GM18511 (cell line): ENCODE measurements around the gene INKA1.
A peak's percentile ranks its signal among the peaks of the same experiment; 100 is the strongest.

Experiments
- ATAC-seq: cut with Tn5 transposase; IDR thresholded peaks from one replicate; pipeline ENCODE4 v1.9.1; 2021; ENCODE audit warnings: mild to moderate bottlenecking, moderate library complexity; ENCODE audit not compliant: unreplicated experiment

The INKA1 gene

DNA sequence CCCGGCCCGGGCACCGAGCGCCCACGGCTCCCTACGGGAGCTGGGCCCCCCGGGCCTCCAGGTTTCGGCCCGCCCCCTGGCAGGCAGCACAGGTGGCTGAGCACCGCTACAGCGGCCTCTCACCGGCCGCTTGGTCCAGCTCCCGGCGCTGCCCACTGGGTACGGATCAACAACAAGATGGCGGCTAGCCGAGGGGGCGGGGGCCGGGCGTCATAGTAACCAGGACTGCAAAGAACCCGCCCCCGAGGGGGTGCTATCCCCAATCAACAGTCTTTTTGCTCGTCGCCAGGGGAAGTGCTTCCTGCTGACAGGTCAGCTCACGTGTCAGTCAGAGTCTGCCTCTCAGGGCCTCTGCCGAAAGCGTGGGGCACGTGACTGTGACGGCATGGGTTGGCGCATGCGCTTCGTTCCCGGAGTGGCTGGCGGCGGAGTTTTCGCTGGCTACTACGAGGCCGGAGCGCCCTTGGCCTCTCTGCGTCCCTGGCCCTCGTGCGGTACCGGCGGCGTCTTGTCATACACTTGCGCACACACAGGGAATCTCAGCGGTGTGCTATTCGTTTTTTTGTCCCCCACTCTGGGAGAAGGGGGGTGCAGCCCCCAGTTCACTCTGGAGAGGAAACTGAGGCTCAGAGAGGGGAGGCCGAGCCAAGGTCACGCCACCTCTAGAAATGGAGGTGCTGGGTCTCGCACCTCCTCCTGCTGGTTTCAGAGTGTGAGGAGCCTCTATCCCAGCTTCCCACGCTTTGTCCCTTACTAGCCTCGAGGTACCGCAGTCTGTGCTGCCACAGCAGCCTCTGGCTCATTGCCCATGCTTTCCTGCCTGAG lies 16.5 kb upstream of the INKA1 start, which contains the start of gene IP6K1:
Gene IP6K1, minus strand, starts transcription at position 186 of the 825 bp plus-strand sequence. CDS start 38,502 bp downstream, outside the sequence.
- ATAC-seq: peak; percentile 99

DNA sequence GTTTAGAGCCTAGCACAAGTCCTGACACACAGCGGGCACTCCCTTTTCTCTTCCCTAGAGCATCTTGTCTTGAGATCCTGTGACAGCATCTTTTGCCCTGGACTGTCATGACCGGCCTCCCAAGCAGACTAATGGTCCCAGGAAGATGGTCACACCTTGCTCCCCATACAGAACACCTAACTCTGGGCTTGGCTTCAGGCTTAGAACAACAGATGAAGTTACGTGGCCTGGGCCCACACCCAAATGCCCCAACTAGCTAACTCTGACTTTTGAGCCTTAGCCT lies 15.9 kb upstream of the INKA1 start:
- no peak for ATAC-seq

DNA sequence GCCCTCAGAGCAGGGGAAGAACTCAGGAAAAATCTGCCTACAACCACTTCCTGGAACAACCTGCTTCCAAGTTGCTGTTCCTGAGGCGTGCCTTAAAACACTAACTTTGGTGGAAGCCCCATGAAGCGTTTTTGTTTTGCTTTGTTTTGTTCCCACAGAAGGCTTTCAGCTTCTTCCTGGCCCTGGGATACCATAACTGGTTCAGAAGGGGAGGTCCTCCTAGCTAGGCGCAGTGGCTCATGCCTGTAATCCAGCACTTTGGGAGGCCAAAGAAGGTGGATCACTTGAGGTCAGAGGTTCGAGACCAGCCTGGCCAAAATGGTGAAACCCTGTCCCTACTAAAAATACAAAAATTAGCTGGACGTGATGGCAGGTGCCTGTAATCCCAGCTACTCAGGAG lies 15.5 kb upstream of the INKA1 start:
- ATAC-seq: no peak

DNA sequence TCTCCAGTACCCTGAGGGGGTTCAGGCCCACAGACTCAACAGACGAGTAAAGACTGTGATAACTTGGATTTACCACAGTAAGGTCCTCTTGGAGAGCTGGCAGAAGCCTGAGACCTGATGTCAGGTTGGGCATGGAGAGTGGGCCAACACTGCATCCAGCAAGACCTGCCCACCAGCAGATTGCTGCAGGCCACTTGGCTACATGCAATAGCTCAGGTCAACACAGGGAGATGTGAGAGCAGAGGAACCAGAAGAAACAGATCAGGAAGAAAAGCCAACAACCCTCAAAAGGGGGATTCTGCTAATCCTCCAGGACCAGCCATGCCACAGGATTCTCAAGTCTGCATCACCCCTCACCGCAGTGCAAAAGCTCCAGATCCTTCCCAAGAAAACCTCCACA lies 15.0 kb upstream of the INKA1 start:
- ATAC-seq: no peak

DNA sequence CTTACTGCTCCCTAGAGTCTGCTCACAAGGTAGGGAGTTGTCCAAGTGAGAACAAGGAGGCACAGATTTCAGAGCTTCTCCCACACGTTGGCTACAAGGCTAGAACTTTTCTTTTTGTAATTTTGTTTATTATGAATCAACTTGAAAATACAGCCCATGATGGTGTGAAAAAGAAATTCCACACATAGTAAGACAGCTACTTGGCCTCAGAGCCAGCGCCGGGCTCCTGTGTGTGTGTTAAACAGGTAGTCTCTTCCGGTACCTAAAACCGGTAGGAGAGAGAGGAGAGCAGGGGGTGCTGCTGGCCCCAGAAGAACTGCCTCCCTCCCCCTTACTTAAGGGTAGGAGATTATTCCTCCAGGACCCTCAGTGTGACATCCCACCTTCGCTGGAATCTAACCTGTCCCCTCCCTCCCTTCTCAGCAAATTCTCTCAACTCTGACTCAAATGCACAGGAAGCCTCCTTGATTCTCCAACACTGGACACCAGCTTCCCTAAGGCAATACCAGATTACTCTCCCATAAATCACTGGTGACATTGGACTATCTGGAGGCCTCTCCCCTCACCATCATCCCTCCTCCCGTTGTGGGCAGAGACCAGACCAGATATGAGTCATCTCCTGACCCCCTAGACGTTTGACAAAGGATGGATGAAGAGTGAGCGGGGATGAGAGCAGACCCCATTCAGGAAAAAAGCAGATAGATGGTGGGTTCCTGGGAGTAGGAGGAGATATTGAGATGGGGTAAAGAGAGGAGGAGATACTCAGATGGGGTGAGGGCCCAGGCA lies 12.2 kb upstream of the INKA1 start:
- ATAC-seq: no peak

DNA sequence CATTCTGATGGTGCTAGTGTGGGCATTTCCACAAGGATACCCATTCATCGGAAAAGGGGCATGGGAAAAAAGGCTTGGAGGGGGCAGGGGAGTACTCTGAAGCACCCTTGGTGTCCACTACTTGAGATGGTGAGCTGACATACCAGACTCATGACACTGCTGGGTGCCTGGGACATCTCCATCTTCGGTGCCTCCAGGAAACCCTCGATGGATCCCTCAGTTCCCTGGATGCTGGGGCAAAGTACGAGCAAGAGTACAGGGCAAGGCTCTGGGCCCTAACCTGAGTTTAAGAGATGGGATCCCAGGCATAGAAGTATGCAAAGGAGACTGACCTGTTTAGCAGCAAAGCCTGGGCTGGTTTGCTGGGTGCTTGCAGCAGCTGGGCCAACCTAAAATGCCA lies 11.5 kb upstream of the INKA1 start:
- ATAC-seq: no peak

DNA sequence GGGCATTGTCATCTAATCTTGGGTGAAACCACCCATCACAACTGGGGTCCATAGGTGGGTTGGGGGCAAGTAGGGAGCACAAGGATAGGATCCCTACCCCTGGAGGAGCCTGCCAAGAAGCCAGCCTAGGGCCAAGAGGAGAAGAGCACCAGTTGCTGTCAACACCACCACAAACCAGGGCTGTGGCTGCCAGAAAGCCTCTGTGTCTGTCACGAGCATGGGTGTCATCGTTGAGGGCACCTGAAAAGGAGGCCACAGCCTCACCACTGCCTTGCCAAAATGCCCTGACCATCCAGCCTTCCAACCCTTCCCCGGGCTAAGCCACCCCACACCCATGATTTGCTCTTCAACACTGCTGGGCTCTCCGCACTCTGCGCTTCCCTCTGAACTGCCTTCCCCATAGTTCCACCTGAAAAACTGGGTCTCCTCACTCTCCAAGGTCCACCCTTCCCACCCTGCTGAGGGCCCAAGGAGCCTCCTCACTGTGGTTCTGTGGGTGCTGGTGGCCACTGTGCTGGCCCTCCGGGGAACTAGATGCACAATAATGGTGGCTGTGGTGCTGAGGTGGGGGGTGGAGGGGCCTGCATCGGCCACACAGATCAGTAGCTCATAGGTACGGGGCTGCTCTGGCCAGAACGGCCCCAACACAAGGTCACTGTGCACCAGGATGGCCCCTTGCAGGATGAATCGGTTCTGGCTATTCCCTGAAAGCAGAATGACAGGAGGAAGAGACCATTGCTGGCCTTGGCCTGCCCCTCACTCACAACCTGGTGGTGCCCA lies 10.5 kb upstream of the INKA1 start:
- no peak for ATAC-seq

DNA sequence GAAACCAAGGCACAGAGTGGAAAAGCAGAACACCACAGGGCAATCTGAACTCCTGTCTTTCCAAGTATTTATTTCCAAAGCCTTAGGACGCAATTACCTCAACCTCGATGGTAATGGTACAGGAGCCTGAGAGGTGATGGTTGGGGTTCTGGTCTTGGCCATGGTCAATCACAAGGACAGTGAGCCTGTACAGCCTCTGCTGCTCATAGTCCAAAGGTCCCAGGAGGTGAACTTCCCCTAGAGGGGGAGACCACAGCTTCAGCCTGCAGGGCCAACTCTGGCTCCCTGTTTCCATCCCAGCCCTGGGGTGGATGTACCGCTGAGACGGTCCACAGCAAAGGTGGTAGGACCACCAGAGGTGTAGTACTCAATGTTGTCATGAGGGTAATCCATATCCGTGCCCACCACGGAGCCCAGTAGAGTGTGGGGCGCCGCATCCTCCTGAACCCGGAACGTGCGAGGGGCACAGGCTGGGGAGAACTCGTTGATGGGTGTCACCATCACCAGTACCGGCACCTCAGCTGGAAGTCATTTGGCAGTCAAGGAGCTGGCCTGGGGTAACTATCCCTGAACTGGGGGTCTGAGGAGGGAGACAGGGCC lies 9.5 kb upstream of the INKA1 start:
- no peak for ATAC-seq

DNA sequence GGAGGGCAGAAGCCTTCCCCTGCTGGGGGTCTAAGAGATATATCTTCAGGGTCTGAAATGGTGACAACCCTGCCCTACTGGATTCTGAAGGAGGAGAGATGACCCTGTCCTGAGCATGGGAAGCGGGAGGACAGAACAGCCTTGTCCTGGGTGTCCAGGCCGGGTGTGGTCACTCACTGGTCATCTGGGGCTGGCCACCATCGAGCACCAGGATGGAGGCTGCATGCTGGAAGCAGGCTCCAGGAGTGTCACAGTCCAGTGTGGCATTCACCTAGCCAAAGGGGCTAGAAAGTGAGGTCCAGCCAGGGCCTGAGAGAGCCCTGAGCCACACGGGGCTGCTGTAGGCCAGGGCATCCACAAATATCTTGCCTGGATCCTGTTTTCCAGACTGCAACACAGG lies 8.6 kb upstream of the INKA1 start:
- no peak for ATAC-seq

DNA sequence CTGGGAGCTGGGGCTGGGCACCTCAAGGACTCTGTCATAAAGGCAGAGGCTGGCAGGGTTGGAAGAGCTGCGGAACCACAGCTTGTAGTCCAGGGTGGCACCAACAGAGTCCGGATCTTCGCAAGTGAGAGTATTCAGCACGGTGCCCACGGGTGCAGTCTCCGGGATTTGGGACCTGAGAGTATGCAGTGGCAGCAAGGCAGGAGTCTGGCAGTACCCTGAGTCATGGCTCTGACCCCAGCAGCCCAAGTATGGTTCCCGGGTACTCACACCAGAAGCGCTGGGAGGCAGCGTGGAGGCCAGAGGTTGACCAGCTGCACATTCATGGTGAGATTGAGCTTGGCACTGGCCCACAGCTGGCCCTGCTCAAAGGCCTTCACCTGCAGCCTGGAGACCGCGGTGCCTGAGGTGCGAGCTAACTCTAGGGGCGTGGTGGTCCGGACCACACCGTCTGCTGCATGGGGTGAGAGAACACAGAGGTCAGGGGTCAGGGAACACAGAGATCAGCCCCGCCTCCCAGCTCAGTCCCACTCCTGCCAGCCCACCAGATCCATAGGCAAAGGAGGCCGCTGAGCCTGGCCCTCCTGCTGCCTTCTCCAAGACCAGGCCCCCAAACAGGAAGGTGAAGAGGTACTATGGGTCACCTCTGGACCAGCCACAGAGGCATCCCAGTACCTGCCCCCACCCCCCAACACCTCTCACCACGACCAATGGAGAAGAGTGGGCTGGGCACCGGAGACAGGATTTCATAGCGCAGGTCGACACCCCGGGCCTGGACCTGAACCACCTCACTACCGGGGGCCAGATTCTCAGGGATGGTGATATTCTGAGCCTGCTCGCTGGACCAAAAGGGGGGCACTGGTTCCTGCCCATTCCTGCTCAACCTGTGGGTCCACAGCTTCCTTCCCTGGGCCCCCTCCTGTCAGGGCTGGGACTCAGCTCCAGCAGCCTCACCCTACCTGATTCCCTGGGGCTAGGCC lies 7.8 kb upstream of the INKA1 start:
- no peak for ATAC-seq

DNA sequence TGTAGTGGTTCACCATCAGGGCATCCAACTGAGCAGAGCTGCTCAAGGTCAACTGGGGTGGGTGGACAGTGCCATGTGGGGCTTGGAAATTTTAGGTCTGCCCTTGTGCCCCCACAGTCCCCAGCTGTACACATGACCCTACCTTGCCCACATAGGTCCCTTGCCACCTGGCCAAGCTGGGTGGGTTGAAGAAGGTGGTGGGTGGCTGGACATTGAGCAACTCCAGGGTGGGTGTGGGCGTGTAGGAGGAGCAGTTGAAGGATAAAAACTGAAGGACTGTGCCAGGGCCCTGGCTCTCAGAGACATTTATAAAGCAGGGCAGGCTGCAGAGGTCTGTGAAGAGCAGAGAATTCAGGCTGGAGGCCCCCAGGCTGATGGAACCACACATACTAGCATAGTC lies 4.0 kb upstream of the INKA1 start:
- no peak for ATAC-seq

DNA sequence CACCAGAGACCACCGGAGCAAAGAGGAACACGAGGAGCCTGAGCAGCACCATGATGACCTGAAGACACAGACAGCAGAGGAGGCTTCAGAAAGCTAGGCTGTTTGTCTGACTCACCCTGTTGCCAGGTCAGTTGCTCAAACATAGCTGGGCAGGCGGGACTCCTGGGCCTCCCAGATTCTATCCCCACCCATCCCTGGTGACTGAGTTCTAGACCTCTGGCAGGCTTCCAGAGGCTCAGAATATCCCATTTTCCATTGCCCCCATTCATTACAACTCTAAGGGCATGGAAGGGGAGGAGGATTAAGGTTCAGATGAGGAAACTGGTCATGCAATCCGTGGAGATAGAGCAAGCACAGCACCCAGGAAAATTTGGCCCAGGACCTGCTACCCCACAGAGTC lies 3.3 kb upstream of the INKA1 start, which contains the start of gene CDHR4:
Gene CDHR4, minus strand, starts transcription at position 113 of the 400 bp plus-strand sequence. Its CDS starts 61 bp downstream, at position 52.
- no peak for ATAC-seq

DNA sequence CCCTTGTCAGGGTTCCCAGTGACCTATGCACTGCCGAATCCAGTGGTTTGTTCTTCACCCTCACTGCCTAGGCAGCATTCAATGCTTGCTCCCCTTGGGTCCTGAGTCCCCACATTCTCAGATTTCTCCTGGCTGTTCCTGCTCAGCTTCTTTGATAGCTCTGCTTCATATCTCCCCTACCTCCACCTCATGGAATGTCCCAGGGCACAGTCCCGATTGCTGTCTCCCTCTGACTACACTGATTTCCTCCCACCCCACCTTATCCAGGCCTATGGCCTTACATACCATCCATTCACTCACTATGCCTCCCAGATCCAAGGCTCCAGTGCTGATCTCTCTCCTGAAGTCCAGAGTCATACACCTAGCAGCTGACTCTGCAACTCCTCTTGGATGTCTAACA lies 1.9 kb upstream of the INKA1 start:
- ATAC-seq: no peak

DNA sequence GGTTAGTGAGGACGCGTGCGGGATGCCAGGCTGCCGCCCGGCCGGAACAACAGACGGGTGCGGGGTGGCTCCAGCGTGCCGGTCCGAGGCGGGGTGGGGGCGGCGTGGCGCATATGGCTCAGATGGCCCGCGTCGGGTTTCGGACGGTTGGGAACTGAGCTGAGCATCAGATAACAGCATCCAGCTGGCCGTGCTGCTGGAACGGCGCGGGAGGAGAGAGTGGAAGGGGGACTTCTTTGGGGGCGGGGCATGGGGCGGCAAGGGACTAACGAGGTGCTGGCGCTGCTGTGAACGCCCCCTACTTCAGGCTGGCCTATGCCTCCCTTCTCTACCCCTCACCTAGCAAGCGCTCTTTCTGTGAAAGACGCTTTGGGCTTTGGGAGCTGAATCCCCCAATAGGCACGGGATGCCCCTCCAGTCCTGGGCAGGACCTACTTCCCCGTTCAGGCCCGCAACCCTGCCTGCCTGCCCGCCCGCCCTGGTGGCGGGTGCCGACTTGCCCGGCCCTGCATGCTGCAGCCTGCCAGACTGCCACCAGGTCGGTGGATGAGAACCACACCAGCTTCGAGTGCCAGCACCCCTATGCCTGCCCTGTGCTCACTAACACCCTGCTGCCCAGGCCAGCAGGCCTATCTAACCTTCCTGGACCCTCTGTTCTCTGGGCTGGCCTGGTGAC lies 542 bp downstream of the INKA1 start:
- ATAC-seq: peak; percentile 11

DNA sequence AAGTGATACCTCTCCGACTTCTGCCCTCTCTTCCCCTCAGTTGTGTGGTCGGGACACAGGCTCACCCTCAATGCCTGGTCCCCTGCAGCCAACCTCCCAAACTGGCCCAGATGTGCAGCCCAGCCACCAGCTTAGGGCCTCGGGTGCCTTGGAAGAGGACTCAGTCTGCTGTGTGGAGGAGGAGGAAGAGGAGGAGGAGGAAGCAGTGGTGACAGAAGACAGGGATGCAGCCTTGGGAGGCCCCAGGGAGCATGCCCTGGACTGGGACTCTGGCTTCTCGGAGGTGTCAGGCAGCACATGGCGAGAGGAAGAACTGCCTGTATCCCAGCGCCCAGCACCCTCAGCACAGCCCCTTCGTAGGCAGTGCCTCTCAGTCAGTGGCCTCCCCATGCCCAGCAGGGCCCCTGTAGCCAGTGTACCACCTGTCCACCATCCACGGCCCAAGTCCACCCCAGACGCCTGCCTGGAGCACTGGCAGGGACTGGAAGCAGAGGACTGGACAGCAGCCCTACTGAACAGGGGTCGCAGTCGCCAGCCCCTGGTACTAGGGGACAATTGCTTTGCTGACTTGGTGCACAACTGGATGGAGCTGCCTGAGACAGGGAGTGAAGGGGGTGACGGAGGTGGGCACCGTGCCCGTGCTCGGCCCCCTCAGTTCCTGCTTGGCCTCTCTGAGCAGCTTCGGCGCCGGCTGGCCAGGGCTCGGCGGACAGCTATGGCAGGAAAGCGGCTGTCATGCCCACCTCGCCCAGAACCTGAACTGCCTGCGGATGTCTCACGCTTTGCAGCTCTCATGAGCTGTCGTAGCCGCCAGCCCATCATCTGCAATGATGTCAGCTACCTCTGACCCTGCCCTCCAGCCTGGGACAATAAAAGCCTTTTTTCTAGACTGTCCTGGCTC lies 1.3 kb downstream of the INKA1 start:
- no peak for ATAC-seq

DNA sequence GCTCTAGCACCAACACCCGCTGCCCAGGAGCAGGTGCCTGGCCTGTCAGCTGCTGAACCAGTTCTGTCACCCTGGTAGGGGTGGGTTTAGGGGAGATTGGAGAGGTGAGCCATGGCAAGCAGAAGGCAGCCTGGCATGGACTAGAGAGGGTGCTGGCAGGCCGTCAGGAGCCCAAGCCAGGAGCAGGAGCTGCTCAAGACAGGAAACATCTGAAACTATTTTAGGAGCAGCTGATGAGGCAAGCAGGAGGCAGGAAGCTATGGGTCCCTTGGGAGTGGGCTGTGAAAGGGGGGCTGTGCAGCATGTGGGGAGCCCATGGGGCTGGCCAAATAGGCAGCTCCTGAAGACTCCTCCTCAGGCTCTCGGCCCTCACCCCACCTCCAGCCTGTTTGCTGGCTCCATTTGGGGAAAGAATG lies 2.3 kb downstream of the INKA1 start:
- peak; percentile 30 for ATAC-seq

DNA sequence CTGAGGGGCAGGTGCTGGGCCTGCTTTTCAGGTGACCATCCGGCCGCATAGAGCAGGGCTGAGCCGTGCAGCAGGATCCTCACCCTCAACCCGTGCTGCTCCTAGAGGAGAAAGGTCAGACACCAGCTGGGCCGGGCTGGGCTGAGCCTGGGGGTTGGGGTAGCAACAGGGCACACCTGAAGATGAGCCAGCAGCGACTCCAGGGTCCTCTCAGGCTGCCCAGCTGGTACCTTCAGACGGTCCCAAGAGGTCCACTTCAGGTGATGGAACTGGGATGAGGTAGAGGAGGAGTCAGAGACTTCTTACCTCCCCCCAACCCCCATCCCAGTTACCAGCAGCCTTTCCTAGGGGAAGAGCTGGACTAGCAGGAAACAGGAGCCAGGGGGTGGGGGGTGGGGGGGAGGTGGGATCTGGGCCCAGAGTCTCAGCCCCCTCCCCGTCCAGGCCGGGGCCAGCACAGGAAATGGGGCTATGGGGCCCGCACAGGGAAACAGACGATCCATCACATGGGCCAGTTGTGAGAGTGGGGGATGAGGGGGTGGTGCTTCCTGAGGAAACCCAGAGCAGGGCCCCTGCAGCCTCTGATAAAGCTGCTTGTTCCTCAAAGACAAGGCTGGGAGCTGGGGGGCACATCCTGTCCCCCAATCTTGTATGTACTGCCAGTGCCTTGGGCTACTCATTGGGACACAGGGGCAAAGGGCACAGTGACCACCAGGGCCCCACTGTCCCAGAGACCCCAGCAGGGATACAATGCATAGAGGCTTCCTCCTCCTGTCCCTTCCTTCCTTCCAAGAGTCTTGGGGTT lies 3.0 kb downstream of the INKA1 start:
- no peak for ATAC-seq
